ENCODE data around the gene HPCAL1.

DNA sequence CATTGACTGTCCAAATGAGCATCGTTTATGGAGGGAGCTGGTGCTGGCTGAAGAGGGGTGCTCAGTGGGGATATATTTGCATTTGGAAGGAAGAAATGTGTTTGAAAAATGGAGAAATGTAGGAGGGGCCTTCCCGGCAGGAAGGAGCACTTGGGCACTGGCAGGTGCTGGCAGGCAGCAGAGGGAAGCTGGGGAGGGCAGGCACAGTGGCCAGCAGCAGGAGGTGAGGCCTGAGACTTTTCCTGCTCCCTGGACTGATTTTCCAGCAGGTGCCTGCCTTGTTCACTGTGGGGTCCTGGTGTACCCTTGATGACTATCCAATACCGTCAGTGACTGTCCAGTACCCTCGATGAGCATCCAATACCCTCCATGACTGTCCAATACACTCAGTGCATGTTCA, 20.8 kb upstream of the HPCAL1 start:
- TF ChIP-seq RFX5 (IDR thresholded peaks at IDR 0.05; ENCODE audit: low read depth, low read length): no peak
- TF ChIP-seq NBN (IDR thresholded peaks at IDR 0.05): no peak
- TF ChIP-seq, protein P1, sequence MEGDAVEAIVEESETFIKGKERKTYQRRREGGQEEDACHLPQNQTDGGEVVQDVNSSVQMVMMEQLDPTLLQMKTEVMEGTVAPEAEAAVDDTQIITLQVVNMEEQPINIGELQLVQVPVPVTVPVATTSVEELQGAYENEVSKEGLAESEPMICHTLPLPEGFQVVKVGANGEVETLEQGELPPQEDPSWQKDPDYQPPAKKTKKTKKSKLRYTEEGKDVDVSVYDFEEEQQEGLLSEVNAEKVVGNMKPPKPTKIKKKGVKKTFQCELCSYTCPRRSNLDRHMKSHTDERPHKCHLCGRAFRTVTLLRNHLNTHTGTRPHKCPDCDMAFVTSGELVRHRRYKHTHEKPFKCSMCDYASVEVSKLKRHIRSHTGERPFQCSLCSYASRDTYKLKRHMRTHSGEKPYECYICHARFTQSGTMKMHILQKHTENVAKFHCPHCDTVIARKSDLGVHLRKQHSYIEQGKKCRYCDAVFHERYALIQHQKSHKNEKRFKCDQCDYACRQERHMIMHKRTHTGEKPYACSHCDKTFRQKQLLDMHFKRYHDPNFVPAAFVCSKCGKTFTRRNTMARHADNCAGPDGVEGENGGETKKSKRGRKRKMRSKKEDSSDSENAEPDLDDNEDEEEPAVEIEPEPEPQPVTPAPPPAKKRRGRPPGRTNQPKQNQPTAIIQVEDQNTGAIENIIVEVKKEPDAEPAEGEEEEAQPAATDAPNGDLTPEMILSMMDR (IDR thresholded peaks at IDR 0.05 in 2 of 3, conservative IDR thresholded peaks at IDR 0.05 in 1 of 3; ENCODE audit: control insufficient read depth in 2 of 3, extremely low read depth in 1 of 3, insufficient read depth in 1 of 3, low read depth in 3 of 3, low read length in 3 of 3): no peak
- no peak for TF ChIP-seq EP300 (IDR thresholded peaks at IDR 0.05; ENCODE audit: borderline replicate concordance in 1 of 2, control insufficient read depth in 1 of 2, low read depth in 2 of 2, low read length in 2 of 2)
- TF ChIP-seq POU2F2 (IDR thresholded peaks at IDR 0.05; ENCODE audit: borderline replicate concordance, low read depth, low read length): no peak
- TF ChIP-seq SUZ12 (IDR thresholded peaks at IDR 0.05; ENCODE audit: unreplicated experiment): no peak
- no peak for TF ChIP-seq PAX8 (IDR thresholded peaks at IDR 0.05)
- TF ChIP-seq SRF (IDR thresholded peaks at IDR 0.05; ENCODE audit: low read depth in 2 of 2, low read length in 2 of 2): no peak
- TF ChIP-seq HCFC1 (IDR thresholded peaks at IDR 0.05; ENCODE audit: low read length): no peak
- TF ChIP-seq, protein P2, sequence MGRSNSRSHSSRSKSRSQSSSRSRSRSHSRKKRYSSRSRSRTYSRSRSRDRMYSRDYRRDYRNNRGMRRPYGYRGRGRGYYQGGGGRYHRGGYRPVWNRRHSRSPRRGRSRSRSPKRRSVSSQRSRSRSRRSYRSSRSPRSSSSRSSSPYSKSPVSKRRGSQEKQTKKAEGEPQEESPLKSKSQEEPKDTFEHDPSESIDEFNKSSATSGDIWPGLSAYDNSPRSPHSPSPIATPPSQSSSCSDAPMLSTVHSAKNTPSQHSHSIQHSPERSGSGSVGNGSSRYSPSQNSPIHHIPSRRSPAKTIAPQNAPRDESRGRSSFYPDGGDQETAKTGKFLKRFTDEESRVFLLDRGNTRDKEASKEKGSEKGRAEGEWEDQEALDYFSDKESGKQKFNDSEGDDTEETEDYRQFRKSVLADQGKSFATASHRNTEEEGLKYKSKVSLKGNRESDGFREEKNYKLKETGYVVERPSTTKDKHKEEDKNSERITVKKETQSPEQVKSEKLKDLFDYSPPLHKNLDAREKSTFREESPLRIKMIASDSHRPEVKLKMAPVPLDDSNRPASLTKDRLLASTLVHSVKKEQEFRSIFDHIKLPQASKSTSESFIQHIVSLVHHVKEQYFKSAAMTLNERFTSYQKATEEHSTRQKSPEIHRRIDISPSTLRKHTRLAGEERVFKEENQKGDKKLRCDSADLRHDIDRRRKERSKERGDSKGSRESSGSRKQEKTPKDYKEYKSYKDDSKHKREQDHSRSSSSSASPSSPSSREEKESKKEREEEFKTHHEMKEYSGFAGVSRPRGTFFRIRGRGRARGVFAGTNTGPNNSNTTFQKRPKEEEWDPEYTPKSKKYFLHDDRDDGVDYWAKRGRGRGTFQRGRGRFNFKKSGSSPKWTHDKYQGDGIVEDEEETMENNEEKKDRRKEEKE (IDR thresholded peaks at IDR 0.05): no peak
- no peak for TF ChIP-seq ZNF217 (IDR thresholded peaks at IDR 0.05)
- no peak for TF ChIP-seq RAD21 (IDR thresholded peaks at IDR 0.05; ENCODE audit: insufficient read depth, low read depth, low read length)
